Lung (tissue), 12 donors: Measurements from ENCODE around the gene JKAMP. TPM values are rescaled to one million over a fixed set of nuclear protein-coding genes. Genes with fewer than 3 reads are reported as not detected.

Experiments used
- ATAC-seq: fragments of 200-7000 bp; cut with Tn5 transposase; one replicate; pipeline ENCODE4 v1.9.1; 2020; ENCODE audit warnings: moderate number of reproducible peaks; ENCODE audit not compliant: insufficient read depth, low FRiP score
- DNase-seq, 3 donors: peaks; one replicate each; pipeline ENCODE4 v3.0.0-alpha.2; 2013 to 2017
- H3K27ac ChIP-seq, 2 donors: one replicate each; pipeline ENCODE4 v1.5.1; 2013; ENCODE audit warnings: mild to moderate bottlenecking in 2 of 2, moderate library complexity in 2 of 2, control low read depth in 1 of 2, inconsistent platforms in 1 of 2, low read depth in 1 of 2, low read length in 1 of 2
- H3K27me3 ChIP-seq, 3 donors: one replicate each; pipeline ENCODE4 v1.5.1; 2013; ENCODE audit warnings: low read length in 2 of 3; ENCODE audit not compliant: control insufficient read depth in 3 of 3, insufficient read depth in 3 of 3
- H3K36me3 ChIP-seq, 4 donors: one replicate each; pipeline ENCODE4 v1.5.1; 2013; ENCODE audit warnings: low read length in 4 of 4, mild to moderate bottlenecking in 1 of 4, moderate library complexity in 1 of 4; ENCODE audit not compliant: control insufficient read depth in 4 of 4, insufficient read depth in 4 of 4
- H3K4me1 ChIP-seq, 5 donors: one replicate each; pipeline ENCODE4 v1.5.1; 2013; ENCODE audit warnings: low read length in 5 of 5, mild to moderate bottlenecking in 2 of 5, moderate library complexity in 1 of 5; ENCODE audit not compliant: control insufficient read depth in 5 of 5, insufficient read depth in 5 of 5
- H3K4me3 ChIP-seq: one replicate; pipeline ENCODE4 v1.5.1; 2013; ENCODE audit warnings: mild to moderate bottlenecking, control low read depth, moderate library complexity
- H3K9ac ChIP-seq, 2 donors: one replicate each; pipeline ENCODE4 v1.5.1; 2013; ENCODE audit warnings: low read length in 2 of 2, control low read depth in 1 of 2; ENCODE audit not compliant: insufficient read depth in 1 of 2
- H3K9me3 ChIP-seq, 4 donors: one replicate each; pipeline ENCODE4 v1.5.1; 2013; ENCODE audit warnings: low read length in 3 of 4, mild to moderate bottlenecking in 1 of 4, moderate library complexity in 1 of 4; ENCODE audit not compliant: control insufficient read depth in 4 of 4, insufficient read depth in 3 of 4
- WGBS, 2 donors: extraction: QIAGEN DNeasy Blood & Tissue Kit; methylation state at CpG; one replicate each; pipeline ENCODE4 v1.1.7; 2013; 5-methylcytosine and 5-hydroxymethylcytosine counted together
- polyA plus RNA-seq, 2 donors: library from polyadenylated mRNA; stranded (reverse); fragments of 200-250 nt; gene quantifications; one replicate each; pipeline ENCODE4 v1.2.1, GENCODE V29; 2013
- total RNA-seq, 2 donors: library from RNA; depleted of rRNA in 1 of 2; stranded (reverse); fragments of >200 nt in 1 of 2; gene quantifications; one replicate each; pipeline ENCODE4 v1.2.1, GENCODE V29; 2014 to 2021
- TF ChIP-seq, protein P1 (sequence below): IDR thresholded peaks from 2 replicates; pipeline ENCODE4 v1.5.1; 2012; ENCODE audit warnings: mild to moderate bottlenecking; ENCODE audit errors: control extremely low read depth, extremely low read depth
- donor health status: control.
- donor health status: control.
- donor health status: Bipolar disorder and iron deficiency.
- donor health status: healthy.
- donor health status: DM: yes; HTN: yes; CAD: no.

Gene JKAMP
- total and polyA plus RNA-seq, 4 donors: 21.8 to 111 (median 38.7) TPM

- Histone ChIP-seq H3K9ac (no peak overlapping the region), H3K9me3 (no peaks in the 10 kb centered on the region), H3K36me3 (peaks cover 0 to under 1% (median under 1%) of the 10 kb centered on the region in 4 donors), H3K4me1 (peaks cover 0 to 3% (median 0%) of the 10 kb centered on the region in 5 donors), H3K4me3 (no peak overlapping the region), H3K27ac (no peak overlapping the region), H3K27me3 (no peaks in the 10 kb centered on the region)
- DNase-seq (no peak), ATAC-seq (no peak)
- 95 to 97% methylated on average over 1 of the region's 1 CpG for WGBS, 2 donors
- TF ChIP-seq, protein P1, sequence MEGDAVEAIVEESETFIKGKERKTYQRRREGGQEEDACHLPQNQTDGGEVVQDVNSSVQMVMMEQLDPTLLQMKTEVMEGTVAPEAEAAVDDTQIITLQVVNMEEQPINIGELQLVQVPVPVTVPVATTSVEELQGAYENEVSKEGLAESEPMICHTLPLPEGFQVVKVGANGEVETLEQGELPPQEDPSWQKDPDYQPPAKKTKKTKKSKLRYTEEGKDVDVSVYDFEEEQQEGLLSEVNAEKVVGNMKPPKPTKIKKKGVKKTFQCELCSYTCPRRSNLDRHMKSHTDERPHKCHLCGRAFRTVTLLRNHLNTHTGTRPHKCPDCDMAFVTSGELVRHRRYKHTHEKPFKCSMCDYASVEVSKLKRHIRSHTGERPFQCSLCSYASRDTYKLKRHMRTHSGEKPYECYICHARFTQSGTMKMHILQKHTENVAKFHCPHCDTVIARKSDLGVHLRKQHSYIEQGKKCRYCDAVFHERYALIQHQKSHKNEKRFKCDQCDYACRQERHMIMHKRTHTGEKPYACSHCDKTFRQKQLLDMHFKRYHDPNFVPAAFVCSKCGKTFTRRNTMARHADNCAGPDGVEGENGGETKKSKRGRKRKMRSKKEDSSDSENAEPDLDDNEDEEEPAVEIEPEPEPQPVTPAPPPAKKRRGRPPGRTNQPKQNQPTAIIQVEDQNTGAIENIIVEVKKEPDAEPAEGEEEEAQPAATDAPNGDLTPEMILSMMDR: no peak
These were observed 32.5 kb upstream of the JKAMP start for GRCh38 chr14:59451849-59452248.

- Histone ChIP-seq H3K4me1 (peaks cover 0 to 3% (median 0%) of the 10 kb centered on the region in 5 donors), H3K27me3 (no peaks in the 10 kb centered on the region), H3K4me3 (no peak overlapping the region), H3K9me3 (no peaks in the 10 kb centered on the region), H3K9ac (no peak overlapping the region), H3K36me3 (peaks cover 0 to 11% (median 4%) of the 10 kb centered on the region in 4 donors), H3K27ac (peak overlapping the region in 1 of 2 donors; percentile 54)
- DNase-seq: no peak
- 42 to 47% methylated on average over 2 of the region's 2 CpGs for WGBS, 2 donors
- TF ChIP-seq, protein P1: no peak
- ATAC-seq: no peak
These were observed 30.2 kb upstream of the JKAMP start for GRCh38 chr14:59454139-59454538.

- peak overlapping the region in 1 of 2 donors; percentile 7 for H3K27ac ChIP-seq
- no peak overlapping the region for H3K9ac ChIP-seq
- H3K9me3 ChIP-seq: no peaks in the 10 kb centered on the region
- no peak overlapping the region for H3K4me3 ChIP-seq
- WGBS, 2 donors: 97 to 100% methylated on average over 1 of the region's 1 CpG
- H3K36me3 ChIP-seq: peaks cover 0 to 13% (median 5%) of the 10 kb centered on the region in 4 donors
- TF ChIP-seq, protein P1: no peak
- DNase-seq (no peak), ATAC-seq (no peak)
- no peaks in the 10 kb centered on the region for H3K27me3 ChIP-seq
- H3K4me1 ChIP-seq: peaks cover 0 to 3% (median 0%) of the 10 kb centered on the region in 5 donors
These were observed 28.9 kb upstream of the JKAMP start for GRCh38 chr14:59455411-59455810.

DNA sequence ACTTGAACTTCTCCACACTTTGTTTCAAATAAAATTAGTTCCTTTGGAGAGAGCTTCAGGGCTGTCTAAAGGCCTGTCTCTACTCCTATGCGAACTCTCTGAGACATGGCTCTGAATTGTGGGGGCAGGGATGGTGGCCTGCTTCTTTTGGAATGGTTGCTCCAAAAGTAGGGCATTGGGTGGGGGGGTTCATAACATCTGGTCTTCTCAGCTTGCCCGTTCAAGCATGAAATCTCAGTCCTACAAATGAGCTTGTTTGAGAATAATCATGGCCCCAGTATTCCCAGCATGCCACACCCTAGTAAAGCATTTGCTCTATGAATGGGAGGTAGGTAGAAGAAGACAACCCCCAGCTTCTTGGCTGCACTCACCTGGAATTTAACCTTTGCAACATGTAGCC is 25.8 kb upstream of the JKAMP start:
- DNase-seq (no peak), ATAC-seq (no peak)
- peaks cover 0 to under 1% (median 0%) of the 10 kb centered on the region in 5 donors for H3K4me1 ChIP-seq
- H3K27me3 ChIP-seq: peaks cover 0 to 3% (median 0%) of the 10 kb centered on the region in 3 donors
- peaks cover 0 to 18% (median 8%) of the 10 kb centered on the region in 4 donors for H3K36me3 ChIP-seq
- 93% methylated on average over 2 of the region's 2 CpGs for WGBS, 2 donors
- TF ChIP-seq, protein P1: no peak
- H3K9me3 ChIP-seq: no peaks in the 10 kb centered on the region
- no peak overlapping the region for H3K4me3 ChIP-seq
- H3K27ac ChIP-seq: no peak overlapping the region
- no peak overlapping the region for H3K9ac ChIP-seq
